HG03439 (cell line): ENCODE results near the gene CDRT15L2.
"Not testable (repeated sequence)": the region's sequence is repeated elsewhere in the genome, so short reads cannot be mapped to it uniquely, and the experiment has no call there.

ENCODE experiments used
- ATAC-seq: cut with Tn5 transposase; IDR thresholded peaks from one replicate; pipeline ENCODE4 v1.9.1; 2021; ENCODE audit warnings: mild to moderate bottlenecking, moderate library complexity; ENCODE audit not compliant: unreplicated experiment

The CDRT15L2 gene

GRCh38 chr17:20571653-20572052, 7.9 kb upstream of the CDRT15L2 start:
- ATAC-seq = not testable (repeated sequence)

GRCh38 chr17:20573216-20573615, 6.3 kb upstream of the CDRT15L2 start:
- ATAC-seq = not testable (repeated sequence)

DNA sequence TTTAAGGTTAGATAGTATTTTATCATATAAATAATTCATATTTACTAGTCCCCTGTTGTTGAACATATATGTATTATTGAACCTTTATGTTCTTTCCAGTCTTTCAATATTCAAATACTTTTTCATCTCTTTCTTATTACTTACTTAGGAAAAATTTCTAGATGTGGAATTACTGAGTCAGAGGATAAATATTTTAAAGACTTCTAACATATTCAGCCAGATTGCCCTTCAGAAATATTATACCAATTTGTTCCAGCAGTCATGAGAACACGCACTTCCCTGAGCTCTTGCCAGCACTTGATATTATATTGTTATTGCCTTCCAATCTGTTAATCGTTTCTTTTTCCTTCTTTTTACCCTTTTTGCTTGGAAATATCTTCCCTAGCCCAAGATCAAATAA, 4.5 kb upstream of the CDRT15L2 start:
- not testable (repeated sequence) for ATAC-seq

- ATAC-seq = not testable (repeated sequence)
These were observed 4.5 kb downstream of the CDRT15L2 start for GRCh38 chr17:20583891-20584577.

DNA sequence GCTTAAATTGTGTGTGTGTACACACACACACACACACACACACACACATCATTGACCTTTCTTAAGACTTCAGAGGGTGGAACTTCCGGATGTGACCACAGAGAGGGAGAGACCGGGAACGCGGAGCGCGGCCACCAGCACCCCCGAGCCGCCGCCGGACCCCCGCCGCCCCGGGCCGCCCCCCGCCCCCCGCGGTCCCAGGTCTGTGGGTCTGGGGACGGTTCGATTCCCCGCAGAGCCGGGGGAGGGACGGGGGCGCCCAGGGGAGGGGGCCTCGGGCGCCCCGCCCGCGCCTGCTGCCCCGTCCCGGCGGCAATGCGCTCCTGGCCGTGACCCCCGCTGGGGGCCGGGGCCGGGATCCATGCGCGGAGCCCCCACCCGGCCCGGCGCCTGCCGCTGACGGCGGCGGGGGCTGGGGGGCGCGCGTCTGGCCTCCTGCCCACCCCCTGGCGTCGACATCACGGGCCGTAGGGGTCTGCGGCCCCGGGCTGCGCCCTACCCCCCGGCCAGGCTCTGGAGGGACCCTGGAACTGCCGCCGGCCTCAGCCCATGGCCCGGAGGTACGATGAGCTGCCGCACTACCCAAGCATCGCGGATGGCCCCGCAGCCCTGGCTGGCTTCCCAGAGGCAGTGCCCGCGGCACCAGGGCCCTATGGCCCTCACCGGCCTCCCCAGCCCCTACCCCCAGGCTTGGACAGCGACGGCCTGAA, 9.4 kb downstream of the CDRT15L2 start:
- ATAC-seq = not testable (repeated sequence)

GRCh38 chr17:20589454-20589810, 9.9 kb downstream of the CDRT15L2 start:
- not testable (repeated sequence) for ATAC-seq

- ATAC-seq = not testable (repeated sequence)
These were observed 11.5 kb downstream of the CDRT15L2 start for GRCh38 chr17:20591040-20591439.

DNA sequence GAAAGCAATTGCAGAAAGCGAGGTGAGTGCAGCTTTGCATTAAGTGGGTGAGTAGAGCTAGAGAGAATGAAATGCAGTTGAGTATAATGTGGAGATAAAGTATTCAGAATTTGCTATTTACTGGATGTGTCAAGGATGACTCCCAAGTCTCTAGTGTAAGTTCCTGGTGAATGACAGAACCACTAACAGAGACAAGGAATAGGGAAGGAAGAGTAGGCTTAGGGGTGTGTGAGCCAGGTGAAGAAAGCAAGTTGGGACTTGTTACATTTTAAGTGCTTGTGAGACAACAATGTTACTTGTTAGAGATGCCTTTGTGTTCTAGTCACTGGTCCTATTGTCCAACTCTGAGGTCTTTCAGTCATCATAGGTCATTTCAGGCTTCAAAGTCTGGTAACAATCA, 26.0 kb downstream of the CDRT15L2 start:
- ATAC-seq = not testable (repeated sequence)

- not testable (repeated sequence) for ATAC-seq
These were observed 30.0 kb downstream of the CDRT15L2 start for GRCh38 chr17:20609490-20609889.

DNA sequence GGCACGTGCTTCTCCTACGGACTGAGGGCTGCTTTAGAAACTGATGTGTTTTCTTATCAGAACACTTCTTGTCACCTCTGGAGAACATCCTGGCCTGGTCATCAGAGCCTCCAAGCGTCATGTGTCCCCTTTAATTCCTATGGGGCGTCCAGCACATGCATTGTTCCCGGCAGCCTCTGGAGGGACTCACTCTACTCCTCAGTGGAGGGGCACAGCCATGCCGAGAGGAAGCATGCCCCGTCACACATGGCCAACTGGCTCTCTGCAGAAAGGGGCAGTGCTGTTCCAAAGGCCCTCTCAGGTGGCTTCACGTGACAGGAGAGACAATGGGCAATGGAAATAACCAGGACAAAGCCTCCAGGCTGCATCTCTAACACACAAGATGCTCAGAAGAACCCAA, 31.8 kb downstream of the CDRT15L2 start:
- no peak for ATAC-seq

DNA sequence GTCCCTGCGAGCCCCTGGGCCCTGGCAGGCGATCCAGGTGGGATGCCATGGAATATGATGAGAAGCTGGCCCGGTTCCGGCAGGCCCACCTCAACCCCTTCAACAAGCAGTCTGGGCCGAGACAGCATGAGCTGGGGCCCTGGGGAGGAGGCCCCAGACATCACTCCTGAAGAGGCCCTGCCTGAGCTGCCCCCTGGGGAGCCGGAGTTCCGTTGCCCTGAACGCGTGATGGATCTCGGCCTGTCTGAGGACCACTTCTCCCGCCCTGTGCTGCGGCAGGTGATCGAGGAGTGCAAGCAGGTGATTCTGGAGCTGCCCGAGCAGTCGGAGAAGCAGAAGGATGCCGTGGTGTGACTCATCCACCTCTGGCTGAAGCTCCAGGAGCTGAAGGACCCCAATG, 33.1 kb downstream of the CDRT15L2 start:
- ATAC-seq = no peak

- ATAC-seq = no peak
These were observed 33.7 kb downstream of the CDRT15L2 start for GRCh38 chr17:20613248-20613647.

DNA sequence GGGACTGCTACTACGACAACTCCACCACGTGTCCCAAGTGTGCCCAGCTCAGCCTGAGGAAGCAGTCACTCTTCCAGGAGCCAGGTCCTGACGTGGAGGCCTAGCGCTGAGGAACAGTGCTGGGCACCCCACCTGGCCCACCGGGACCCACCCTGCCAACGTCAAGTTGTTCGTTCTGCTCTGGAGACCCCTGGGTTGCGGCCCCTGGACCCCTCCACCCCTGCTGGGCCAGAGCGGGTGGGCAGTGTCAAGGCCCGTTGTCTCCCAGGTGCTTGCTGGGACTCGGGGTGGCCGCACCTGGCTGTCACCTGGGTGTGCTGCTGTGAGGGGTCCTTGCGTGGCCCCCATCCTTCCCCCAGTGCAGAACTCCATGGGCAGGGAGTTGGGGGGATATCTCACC, 34.4 kb downstream of the CDRT15L2 start:
- ATAC-seq = no peak

GRCh38 chr17:20615461-20615860, 35.9 kb downstream of the CDRT15L2 start:
- ATAC-seq = not testable (repeated sequence)
